Uterus (tissue), 2 donors: Measurements from ENCODE around the gene NKX1-1.

Experiments
- POLR2A ChIP-seq, 2 donors: fragments of 450-650 bp; IDR thresholded peaks; one replicate each; pipeline ENCODE4 v1.6.1; 2016; ENCODE audit warnings: antibody characterized with exemption in 2 of 2, mild to moderate bottlenecking in 1 of 2, moderate library complexity in 1 of 2
- TF ChIP-seq, protein P1 (sequence below), 4 experiments: fragments of 200-600 bp in 2 of 4; fragments of 450-650 bp in 2 of 4; sonication (generic) in 2 of 4; IDR thresholded peaks; one replicate each; pipeline ENCODE4 v1.5.1; 2016 to 2019; ENCODE audit warnings: antibody characterized with exemption in 4 of 4, mild to moderate bottlenecking in 2 of 4, moderate library complexity in 1 of 4

DNA sequence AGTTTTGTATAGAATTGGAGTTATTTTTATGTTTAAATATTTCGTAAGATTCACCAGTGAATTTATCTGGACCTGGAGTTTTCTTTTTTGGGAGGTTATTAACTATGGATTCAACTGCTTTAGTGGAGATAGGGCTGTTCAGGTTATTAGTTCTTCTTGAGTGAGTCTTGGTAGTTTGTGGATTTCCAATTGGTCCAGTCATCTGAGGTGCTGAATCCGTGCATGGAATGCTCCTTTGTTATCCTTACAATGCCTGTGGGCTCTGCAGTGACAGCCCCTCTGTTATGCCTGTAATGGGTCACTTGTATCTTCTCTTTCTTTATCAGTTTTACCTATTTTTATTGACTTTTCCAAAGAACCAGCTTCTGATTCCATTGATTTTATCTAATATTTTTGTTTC lies 15.4 kb upstream of the NKX1-1 start:
- TF ChIP-seq, protein P1, sequence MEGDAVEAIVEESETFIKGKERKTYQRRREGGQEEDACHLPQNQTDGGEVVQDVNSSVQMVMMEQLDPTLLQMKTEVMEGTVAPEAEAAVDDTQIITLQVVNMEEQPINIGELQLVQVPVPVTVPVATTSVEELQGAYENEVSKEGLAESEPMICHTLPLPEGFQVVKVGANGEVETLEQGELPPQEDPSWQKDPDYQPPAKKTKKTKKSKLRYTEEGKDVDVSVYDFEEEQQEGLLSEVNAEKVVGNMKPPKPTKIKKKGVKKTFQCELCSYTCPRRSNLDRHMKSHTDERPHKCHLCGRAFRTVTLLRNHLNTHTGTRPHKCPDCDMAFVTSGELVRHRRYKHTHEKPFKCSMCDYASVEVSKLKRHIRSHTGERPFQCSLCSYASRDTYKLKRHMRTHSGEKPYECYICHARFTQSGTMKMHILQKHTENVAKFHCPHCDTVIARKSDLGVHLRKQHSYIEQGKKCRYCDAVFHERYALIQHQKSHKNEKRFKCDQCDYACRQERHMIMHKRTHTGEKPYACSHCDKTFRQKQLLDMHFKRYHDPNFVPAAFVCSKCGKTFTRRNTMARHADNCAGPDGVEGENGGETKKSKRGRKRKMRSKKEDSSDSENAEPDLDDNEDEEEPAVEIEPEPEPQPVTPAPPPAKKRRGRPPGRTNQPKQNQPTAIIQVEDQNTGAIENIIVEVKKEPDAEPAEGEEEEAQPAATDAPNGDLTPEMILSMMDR (IDR thresholded peaks at IDR 0.05), result no peak
- TF ChIP-seq POLR2A (IDR thresholded peaks at IDR 0.05), result no peak
